K562 (cell line): ENCODE measurements around the gene CASP7. TPM values are rescaled to one million over a fixed set of nuclear protein-coding genes. Genes with fewer than 3 reads are reported as not detected.
"Not testable (repeated sequence)": the region's sequence is repeated elsewhere in the genome, so short reads cannot be mapped to it uniquely, and the experiment has no call there.

Source experiments
- ATAC-seq: fragments of 200-7000 bp; cut with Tn5 transposase; 3 replicates; pipeline ENCODE4 v1.9.1; 2020; ENCODE audit warnings: moderate library complexity
- BruUV-seq: library from RNA; stranded (reverse); fragments of 400-500 nt; replicated peaks from 2 replicates; lab custom pipeline; 2021; lab: Mats Ljungman, UMichigan
- CTCF ChIA-PET: fragments of 300-600 bp; formaldehyde crosslinking; extraction: SDS; loops from one replicate; lab custom pipeline; 2021; ENCODE audit warnings: low intra/inter-chr PET ratio; lab: Yijun Ruan, JAX
- POLR2A ChIA-PET: fragments of 300-600, 350-650 bp; sonication (Branson Sonifier 250); formaldehyde crosslinking; extraction: SDS; loops from one replicate; lab custom pipeline; 2021; ENCODE audit warnings: antibody characterized with exemption, inconsistent platforms; lab: Yijun Ruan, JAX
- DNase-seq, 4 experiments: peaks; one replicate each; pipeline versions ENCODE4 v3.0.0 to v3.0.0-alpha.2; 2011 to 2018; ENCODE audit warnings: low spot score in 3 of 4, mixed read lengths in 3 of 4; ENCODE audit errors: extremely low read depth in 1 of 4
- FAIRE-seq: peaks from 2 replicates; lab custom pipeline; 2011; peaks lifted over from hg19 to GRCh38; lab: Jason Lieb, UNC
- H2AFZ ChIP-seq: 2 replicates; pipeline ENCODE4 v1.6.0; 2011; ENCODE audit warnings: low read depth, low read length, control low read depth, inconsistent platforms
- H3K27ac ChIP-seq: fragments of 200-600 bp; 3 replicates; pipeline ENCODE4 v1.8.0; 2011; ENCODE audit warnings: low read depth, mild to moderate bottlenecking, control low read depth, inconsistent platforms, low read length, moderate library complexity, mixed read lengths; ENCODE audit errors: extremely low read depth
- H3K27me3 ChIP-seq, 2 experiments: fragments of 300-600 bp in 1 of 2; 2 replicates in 1 of 2; 3 replicates in 1 of 2; pipeline versions ENCODE4 v1.6.0 to v1.8.0; 2011; ENCODE audit warnings: inconsistent platforms in 2 of 2, low read length in 2 of 2, mild to moderate bottlenecking in 1 of 2, mixed read lengths in 1 of 2, moderate library complexity in 1 of 2; ENCODE audit not compliant: control insufficient read depth in 2 of 2, insufficient read depth in 2 of 2
- H3K36me3 ChIP-seq: fragments of 300-600 bp; 3 replicates; pipeline ENCODE4 v1.8.0; 2011; ENCODE audit warnings: mild to moderate bottlenecking, low read length, inconsistent platforms; ENCODE audit not compliant: control insufficient read depth, insufficient read depth
- H3K4me1 ChIP-seq, 2 experiments: fragments of 200-600 bp in 1 of 2; replicated peaks in 1 of 2; 2 replicates in 1 of 2; 3 replicates in 1 of 2; pipeline versions ENCODE4 v1.5.1 to v1.8.0; 2011; ENCODE audit warnings: inconsistent platforms in 2 of 2, low read length in 2 of 2, mild to moderate bottlenecking in 1 of 2, mixed read lengths in 1 of 2, moderate library complexity in 1 of 2; ENCODE audit not compliant: control insufficient read depth in 2 of 2, insufficient read depth in 2 of 2
- H3K4me2 ChIP-seq: 2 replicates; pipeline ENCODE4 v1.6.1; 2011; ENCODE audit warnings: low read length, control low read depth, inconsistent platforms, mixed read lengths; ENCODE audit not compliant: insufficient read depth
- H3K4me3 ChIP-seq: fragments of 200-600 bp; sonication (generic), shearing (Covaris generic); 2 replicates; pipeline ENCODE4 v1.5.1; 2016; ENCODE audit warnings: control low read depth, inconsistent platforms
- H3K79me2 ChIP-seq: fragments of 200-600 bp; 3 replicates; pipeline ENCODE4 v1.8.0; 2011; ENCODE audit warnings: low read length, inconsistent platforms; ENCODE audit not compliant: control insufficient read depth, insufficient read depth
- H3K9ac ChIP-seq, 2 experiments: 2 replicates each; pipeline versions ENCODE4 v1.6.0 to v1.6.1; 2011; ENCODE audit warnings: low read depth in 2 of 2, low read length in 2 of 2, control low read depth in 1 of 2, inconsistent platforms in 1 of 2, mild to moderate bottlenecking in 1 of 2, mixed read lengths in 1 of 2; ENCODE audit not compliant: insufficient read depth in 1 of 2
- H3K9me1 ChIP-seq: one replicate; pipeline ENCODE4 v1.6.0; 2011; ENCODE audit warnings: inconsistent platforms, mild to moderate bottlenecking, low read length, moderate library complexity; ENCODE audit not compliant: control insufficient read depth, insufficient read depth
- H3K9me3 ChIP-seq: replicated peaks from 2 replicates; pipeline ENCODE4 v1.5.1; 2011; ENCODE audit warnings: low read depth, low read length, inconsistent platforms; ENCODE audit not compliant: control insufficient read depth, insufficient read depth
- H4K20me1 ChIP-seq: replicated peaks from 2 replicates; pipeline ENCODE4 v1.6.1; 2011; ENCODE audit warnings: low read length, inconsistent platforms, mixed read lengths; ENCODE audit not compliant: control insufficient read depth, insufficient read depth
- BMI1 ChIP-seq: fragments of 150-350 bp; IDR thresholded peaks from 2 replicates; pipeline ENCODE4 v1.6.1; 2014; ENCODE audit warnings: low read length
- DIDO1 ChIP-seq: fragments of 450-650 bp; IDR thresholded peaks from 2 replicates; pipeline ENCODE4 v1.6.1; 2016; ENCODE audit warnings: low read depth, missing biosample characterization, missing genetic modification characterization
- EGR1 ChIP-seq: fragments of 450-650 bp; conservative IDR thresholded peaks from 2 replicates; pipeline ENCODE4 v1.6.1; 2017; ENCODE audit warnings: mild to moderate bottlenecking
- FOXP1 ChIP-seq: sonication (generic); formaldehyde crosslinking; IDR thresholded peaks from 2 replicates; pipeline ENCODE4 v1.8.0; 2022; ENCODE audit warnings: mild to moderate bottlenecking, missing genetic modification reagents
- IRF2 ChIP-seq: sonication (generic); formaldehyde crosslinking; IDR thresholded peaks from 2 replicates; pipeline ENCODE4 v1.8.1; 2022; ENCODE audit warnings: mild to moderate bottlenecking, missing genetic modification reagents
- PPARD ChIP-seq: fragments of 250-450 bp; sonication (Bioruptor Pico); IDR thresholded peaks from 2 replicates; pipeline ENCODE4 v1.8.0; 2022; ENCODE audit warnings: inconsistent platforms, mild to moderate bottlenecking, moderate library complexity
- RCOR1 ChIP-seq, 2 experiments: IDR thresholded peaks; 2 replicates each; pipeline ENCODE4 v1.6.1; 2012; ENCODE audit warnings: low read depth in 2 of 2, low read length in 2 of 2, borderline replicate concordance in 1 of 2, improper control_type of control experiment in 1 of 2
- SMARCA5 ChIP-seq: fragments of 450-650 bp; IDR thresholded peaks from 2 replicates; pipeline ENCODE4 v1.6.1; 2016
- ZFP36 ChIP-seq: fragments of 150-350 bp; IDR thresholded peaks from 2 replicates; pipeline ENCODE4 v1.6.1; 2018; ENCODE audit warnings: low read length, low read depth; ENCODE audit not compliant: partially characterized antibody
- WGBS: fragments of 100-300 bp; shearing (Covaris generic); methylation state at CpG from one replicate; pipeline ENCODE4 v1.1.6; 2016; ENCODE audit warnings: low coverage, mixed read lengths; ENCODE audit not compliant: insufficient coverage; ENCODE audit errors: missing lambda C conversion rate; 5-methylcytosine and 5-hydroxymethylcytosine counted together
- in situ Hi-C: fragments of 300-500 bp; cut with MboI; formaldehyde crosslinking; loops from 4 replicates; pipeline ENCODE4 v1.15.0; 2018; ENCODE audit warnings: inconsistent platforms, mixed read lengths
- intact Hi-C: fragments of 100-400 bp; cut with micrococcal nuclease; formaldehyde crosslinking; loops from 2 replicates; pipeline ENCODE4 v1.14.2; 2022
- polyA plus RNA-seq, 8 experiments: library from polyadenylated mRNA; depleted of rRNA in 4 of 8; stranded (reverse) in 5 of 8; unstranded in 3 of 8; fragments of >200 nt; fragmentation: Nextera tagmentation in 2 of 8; fragmentation: Illumina TruSeq in 1 of 8; extraction: Ambion mirVana in 2 of 8; extraction: Trizol in 1 of 8; gene quantifications; 2 replicates each; pipeline versions ENCODE4 v1.2.1 to v1.2.3, GENCODE V29; 2011 to 2014; ENCODE audit warnings: inconsistent platforms in 1 of 8, missing spikeins in 1 of 8
- total RNA-seq, 7 experiments: library from RNA; depleted of rRNA in 6 of 7; stranded (reverse); fragments of >200 nt in 6 of 7; fragmentation: Illumina TruSeq in 2 of 7; extraction: Trizol in 2 of 7; gene quantifications; 2 replicates each; pipeline versions ENCODE4 v1.2.1 to v1.2.3, GENCODE V29; 2011 to 2021; ENCODE audit warnings: low replicate concordance in 1 of 7
- TF ChIP-seq, protein P1 (sequence below), 3 experiments: fragments of 200-800 bp in 1 of 3; sonication (Bioruptor generic) in 1 of 3; sonication (generic) in 1 of 3; formaldehyde crosslinking in 1 of 3; IDR thresholded peaks; 2 replicates each; pipeline versions ENCODE4 v1.6.1 to v1.8.0; 2016 to 2022; ENCODE audit warnings: mild to moderate bottlenecking in 2 of 3, missing compliant biosample characterization in 2 of 3, missing genetic modification characterization in 2 of 3, missing genetic modification reagents in 1 of 3
- TF ChIP-seq, protein P2 (sequence below): sonication (generic); formaldehyde crosslinking; IDR thresholded peaks from 2 replicates; pipeline ENCODE4 v1.8.1; 2023; ENCODE audit warnings: mild to moderate bottlenecking, missing genetic modification reagents

CASP7 gene
- total and polyA plus RNA-seq, 9 of the 15 experiments (the other 6 are each of a cell fraction or from before 2014, with no cell fraction given): 2.2 to 23.3 (median 9.0) TPM

DNA sequence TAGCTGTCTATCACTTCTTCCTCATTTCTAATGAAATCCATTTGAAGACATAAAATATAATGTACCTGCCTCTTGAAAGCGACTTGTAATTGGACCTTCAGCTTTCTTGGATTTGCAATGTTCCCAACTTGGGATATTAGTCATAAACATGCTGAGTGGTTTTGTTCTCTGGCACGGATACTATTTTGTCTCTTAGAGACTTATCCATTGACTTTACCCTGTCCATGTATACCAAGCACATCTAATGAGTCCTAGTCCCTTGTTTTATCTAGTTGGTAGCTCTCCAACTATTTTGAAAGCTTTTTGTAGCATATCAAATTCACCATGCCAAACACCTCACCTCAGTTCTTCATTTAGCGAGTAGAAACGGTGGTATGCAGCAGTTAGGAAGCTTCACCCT, 90.6 kb downstream of the CASP7 start:
- H3K9ac ChIP-seq: no peak overlapping the region
- intact Hi-C loops (no loop called here), in situ Hi-C loops (no loop called here)
- H3K4me1 ChIP-seq: no peaks in the 10 kb centered on the region
- ATAC-seq: no peak
- H2AFZ ChIP-seq: no peak overlapping the region
- FAIRE-seq: no peak
- POLR2A ChIA-PET: no interaction called here
- H3K27ac ChIP-seq: no peak overlapping the region
- no TSS peak for BruUV-seq
- CTCF ChIA-PET: no interaction called here
- no peak for DNase-seq
- H3K36me3 ChIP-seq: no peaks in the 10 kb centered on the region
- peaks cover 0 to 5% of the 10 kb centered on the region in 2 experiments; a peak in 3 of 5 replicates for H3K27me3 ChIP-seq
- TF ChIP-seq, protein P1, sequence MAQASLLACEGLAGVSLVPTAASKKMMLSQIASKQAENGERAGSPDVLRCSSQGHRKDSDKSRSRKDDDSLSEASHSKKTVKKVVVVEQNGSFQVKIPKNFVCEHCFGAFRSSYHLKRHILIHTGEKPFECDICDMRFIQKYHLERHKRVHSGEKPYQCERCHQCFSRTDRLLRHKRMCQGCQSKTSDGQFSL (CRISPR knock-in tag; IDR thresholded peaks at IDR 0.05): no peak
- TF ChIP-seq, protein P1 (tag; IDR thresholded peaks at IDR 0.05): no peak
- TF ChIP-seq FOXP1 (no peak), SMARCA5 (no peak), EGR1 (no peak), PPARD (CRISPR knock-in tag) (no peak), BMI1 (no peak), ZFP36 (no peak), DIDO1 (tag) (no peak), RCOR1 (IDR thresholded peaks at IDR 0.05; ENCODE audit: borderline replicate concordance in 1 of 2, low read depth in 2 of 2, low read length in 2 of 2) (no peak), IRF2 (CRISPR knock-in tag) (no peak)
- TF ChIP-seq, protein P2, sequence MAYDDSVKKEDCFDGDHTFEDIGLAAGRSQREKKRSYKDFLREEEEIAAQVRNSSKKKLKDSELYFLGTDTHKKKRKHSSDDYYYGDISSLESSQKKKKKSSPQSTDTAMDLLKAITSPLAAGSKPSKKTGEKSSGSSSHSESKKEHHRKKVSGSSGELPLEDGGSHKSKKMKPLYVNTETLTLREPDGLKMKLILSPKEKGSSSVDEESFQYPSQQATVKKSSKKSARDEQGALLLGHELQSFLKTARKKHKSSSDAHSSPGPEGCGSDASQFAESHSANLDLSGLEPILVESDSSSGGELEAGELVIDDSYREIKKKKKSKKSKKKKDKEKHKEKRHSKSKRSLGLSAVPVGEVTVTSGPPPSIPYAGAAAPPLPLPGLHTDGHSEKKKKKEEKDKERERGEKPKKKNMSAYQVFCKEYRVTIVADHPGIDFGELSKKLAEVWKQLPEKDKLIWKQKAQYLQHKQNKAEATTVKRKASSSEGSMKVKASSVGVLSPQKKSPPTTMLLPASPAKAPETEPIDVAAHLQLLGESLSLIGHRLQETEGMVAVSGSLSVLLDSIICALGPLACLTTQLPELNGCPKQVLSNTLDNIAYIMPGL: no peak
- H3K79me2 ChIP-seq: no peaks in the 10 kb centered on the region
- no peaks in the 10 kb centered on the region for H3K9me1 ChIP-seq
- no peak overlapping the region for H3K4me3 ChIP-seq
- no peaks in the 10 kb centered on the region for H4K20me1 ChIP-seq
- no peak overlapping the region for H3K4me2 ChIP-seq
- H3K9me3 ChIP-seq: no peaks in the 10 kb centered on the region
- 0% methylated on average over 4 of the region's 4 CpGs for WGBS

DNA sequence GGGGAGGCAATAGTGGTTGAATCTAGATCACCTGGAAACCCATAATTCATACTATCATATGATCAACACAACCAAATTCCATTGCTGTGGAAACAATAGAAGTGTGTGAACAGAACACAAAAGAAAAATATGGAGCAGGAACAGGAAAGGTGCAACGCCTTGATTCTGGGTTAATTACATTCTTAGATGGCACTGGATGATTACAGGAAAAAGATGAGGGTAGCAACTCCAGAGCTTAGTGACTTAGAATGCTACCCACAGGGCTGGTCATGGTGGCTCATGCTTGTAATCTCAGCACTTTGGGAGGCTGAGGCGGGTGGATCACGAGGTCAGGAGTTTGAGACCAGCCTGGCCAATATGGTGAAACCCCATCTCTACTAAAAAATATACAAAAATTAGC, 91.4 kb downstream of the CASP7 start:
- FAIRE-seq, DNase-seq, H3K36me3 ChIP-seq, H3K9me3 ChIP-seq, BruUV-seq, H3K27ac ChIP-seq, H3K79me2 ChIP-seq, H2AFZ ChIP-seq, ATAC-seq, H4K20me1 ChIP-seq, H3K27me3 ChIP-seq, in situ Hi-C loops, H3K9me1 ChIP-seq, H3K4me1 ChIP-seq, H3K9ac ChIP-seq, CTCF ChIA-PET, H3K4me2 ChIP-seq, H3K4me3 ChIP-seq, intact Hi-C loops, POLR2A ChIA-PET: not testable (repeated sequence)
- WGBS: 3% methylated on average over 3 of the region's 3 CpGs
